ENCODE measurements around the gene EPB41L1. TPM values are rescaled to one million over a fixed set of nuclear protein-coding genes. Genes with fewer than 3 reads are reported as not detected.
"Not testable (repeated sequence)": the region's sequence is repeated elsewhere in the genome, so short reads cannot be mapped to it uniquely, and the experiment has no call there.

Gene EPB41L1
- total RNA-seq, 1 experiment from 2014 or later: 8.8 TPM

- DNase-seq (ENCODE audit: low read depth): no peak
Observed at GRCh38 chr20:36126836-36127527, 27.6 kb upstream of the EPB41L1 start.

- DNase-seq (ENCODE audit: low read depth): peak; percentile 89
Observed at GRCh38 chr20:36128463-36129159, 25.9 kb upstream of the EPB41L1 start.

- no peak for DNase-seq (ENCODE audit: low read depth)
Observed at GRCh38 chr20:36129160-36129543, 25.4 kb upstream of the EPB41L1 start.

GRCh38 chr20:36130390-36130789 is 24.1 kb upstream of the EPB41L1 start:
- DNase-seq (ENCODE audit: low read depth): no peak

- DNase-seq (ENCODE audit: low read depth): no peak
Observed at GRCh38 chr20:36132802-36133211, 21.7 kb upstream of the EPB41L1 start.

GRCh38 chr20:36133821-36134220 is 20.7 kb upstream of the EPB41L1 start:
- no peak for DNase-seq (ENCODE audit: low read depth)

- DNase-seq (ENCODE audit: low read depth): no peak
Observed at GRCh38 chr20:36135159-36135558, 19.4 kb upstream of the EPB41L1 start.

GRCh38 chr20:36135821-36136220 is 18.7 kb upstream of the EPB41L1 start:
- DNase-seq (ENCODE audit: low read depth): no peak

GRCh38 chr20:36137313-36137712 is 17.2 kb upstream of the EPB41L1 start:
- DNase-seq (ENCODE audit: low read depth): not testable (repeated sequence)

- DNase-seq (ENCODE audit: low read depth): no peak
Observed at GRCh38 chr20:36141310-36141709, 13.2 kb upstream of the EPB41L1 start.

- DNase-seq (ENCODE audit: low read depth): peak; percentile 38
Observed at GRCh38 chr20:36144336-36144735, 10.2 kb upstream of the EPB41L1 start.

GRCh38 chr20:36145877-36146707 is 8.4 kb upstream of the EPB41L1 start:
- DNase-seq (ENCODE audit: low read depth): no peak

- DNase-seq (ENCODE audit: low read depth): peak; percentile 37
Observed at GRCh38 chr20:36147690-36148089, 6.8 kb upstream of the EPB41L1 start.

GRCh38 chr20:36148439-36148838 is 6.1 kb upstream of the EPB41L1 start:
- DNase-seq (ENCODE audit: low read depth): no peak

- no peak for DNase-seq (ENCODE audit: low read depth)
Observed at GRCh38 chr20:36149012-36149411, 5.5 kb upstream of the EPB41L1 start.

- DNase-seq (ENCODE audit: low read depth): no peak
Observed at GRCh38 chr20:36149469-36149868, 5.1 kb upstream of the EPB41L1 start.

GRCh38 chr20:36150489-36150846 is 4.1 kb upstream of the EPB41L1 start:
- DNase-seq (ENCODE audit: low read depth): no peak

GRCh38 chr20:36150847-36151539 is 3.5 kb upstream of the EPB41L1 start:
- no peak for DNase-seq (ENCODE audit: low read depth)

GRCh38 chr20:36152261-36152660 is 2.3 kb upstream of the EPB41L1 start:
- no peak for DNase-seq (ENCODE audit: low read depth)

GRCh38 chr20:36153204-36153603 is 1.3 kb upstream of the EPB41L1 start:
- no peak for DNase-seq (ENCODE audit: low read depth)

GRCh38 chr20:36153736-36154699 is 522 bp upstream of the EPB41L1 start:
- peak; percentile 78 for DNase-seq (ENCODE audit: low read depth)

All from RPMI7951 (cell line).